GM23338 (cell line): ENCODE measurements around the gene PSMG2. TPM values are rescaled to one million over a fixed set of nuclear protein-coding genes. Genes with fewer than 3 reads are reported as not detected.

Source experiments
- ATAC-seq: fragments of 200-7000 bp; cut with Tn5 transposase; 3 replicates; pipeline ENCODE4 v1.9.1; 2020
- DNase-seq: peaks from one replicate; pipeline ENCODE4 v3.0.0-alpha.2; 2015; ENCODE audit warnings: low spot score
- H2AFZ ChIP-seq: fragments of 200-600 bp; sonication (generic); 2 replicates; pipeline ENCODE4 v1.8.0; 2016; ENCODE audit warnings: antibody characterized with exemption, mild to moderate bottlenecking, moderate library complexity
- H3F3A ChIP-seq: fragments of 200-600 bp; sonication (generic); replicated peaks from 2 replicates; pipeline ENCODE4 v1.8.0; 2017; ENCODE audit warnings: antibody characterized with exemption, mixed run types, low read depth
- H3K27ac ChIP-seq: fragments of 200-600 bp; sonication (generic); 2 replicates; pipeline ENCODE4 v1.6.1; 2016; ENCODE audit warnings: low read depth
- H3K27me3 ChIP-seq: fragments of 200-600 bp; sonication (generic); 2 replicates; pipeline ENCODE4 v1.8.0; 2016; ENCODE audit warnings: mild to moderate bottlenecking, mixed run types, moderate library complexity; ENCODE audit not compliant: insufficient read depth
- H3K36me3 ChIP-seq: fragments of 200-600 bp; sonication (generic); 2 replicates; pipeline ENCODE4 v1.8.0; 2016; ENCODE audit warnings: mild to moderate bottlenecking; ENCODE audit not compliant: insufficient read depth
- H3K4me1 ChIP-seq: fragments of 200-600 bp; sonication (generic); 2 replicates; pipeline ENCODE4 v1.8.0; 2016; ENCODE audit warnings: mild to moderate bottlenecking, moderate library complexity; ENCODE audit not compliant: insufficient read depth
- H3K4me2 ChIP-seq: fragments of 200-600 bp; sonication (generic); 2 replicates; pipeline ENCODE4 v1.7.1; 2017; ENCODE audit warnings: mixed run types
- H3K4me3 ChIP-seq: fragments of 200-600 bp; sonication (generic); 2 replicates; pipeline ENCODE4 v1.6.1; 2016; ENCODE audit warnings: mixed run types
- H3K79me2 ChIP-seq: fragments of 200-600 bp; sonication (generic); replicated peaks from 2 replicates; pipeline ENCODE4 v1.8.0; 2017; ENCODE audit warnings: mild to moderate bottlenecking; ENCODE audit not compliant: insufficient read depth
- H3K9me2 ChIP-seq: fragments of 200-600 bp; sonication (generic); 2 replicates; pipeline ENCODE4 v1.8.0; 2017; ENCODE audit not compliant: insufficient read depth
- H4K20me1 ChIP-seq: fragments of 200-600 bp; sonication (generic); replicated peaks from 2 replicates; pipeline ENCODE4 v1.8.0; 2017; ENCODE audit warnings: mild to moderate bottlenecking; ENCODE audit not compliant: insufficient read depth
- H3K27ac Mint-ChIP-seq: 2 replicates; pipeline ENCODE4 v1.8.0; 2020; ENCODE audit warnings: inconsistent platforms, mild to moderate bottlenecking, moderate library complexity, mixed read lengths
- H3K27me3 Mint-ChIP-seq: 3 replicates; pipeline ENCODE4 v1.8.0; 2022; ENCODE audit warnings: low read depth, mild to moderate bottlenecking, moderate library complexity, mixed read lengths, inconsistent platforms; ENCODE audit not compliant: insufficient read depth, poor library complexity
- H3K36me3 Mint-ChIP-seq: 3 replicates; pipeline ENCODE4 v1.8.0; 2021; ENCODE audit warnings: low read depth, mild to moderate bottlenecking, inconsistent platforms, moderate library complexity, mixed read lengths
- H3K4me1 Mint-ChIP-seq: 3 replicates; pipeline ENCODE4 v1.8.0; 2020; ENCODE audit warnings: mild to moderate bottlenecking, inconsistent platforms, mixed read lengths
- H3K4me3 Mint-ChIP-seq: 3 replicates; pipeline ENCODE4 v1.8.0; 2021; ENCODE audit warnings: moderate library complexity, mild to moderate bottlenecking, inconsistent platforms, mixed read lengths
- H3K9me3 Mint-ChIP-seq: 3 replicates; pipeline ENCODE4 v1.8.0; 2020; ENCODE audit warnings: moderate library complexity, mild to moderate bottlenecking, inconsistent platforms, mixed read lengths
- CREB1 ChIP-seq: fragments of 250-450 bp; sonication (Bioruptor Pico); IDR thresholded peaks from 2 replicates; pipeline ENCODE4 v1.5.0; 2020; ENCODE audit warnings: low read depth, mild to moderate bottlenecking, moderate library complexity
- CTCF ChIP-seq, 2 experiments: fragments of 200-600 bp in 1 of 2; sonication (generic) in 1 of 2; conservative IDR thresholded peaks; 2 replicates each; pipeline versions ENCODE4 v1.5.1 to v1.6.1; 2016 to 2017; ENCODE audit warnings: antibody characterized with exemption in 2 of 2, low read depth in 2 of 2, mild to moderate bottlenecking in 2 of 2, moderate library complexity in 1 of 2
- ETS1 ChIP-seq: IDR thresholded peaks from 2 replicates; pipeline ENCODE4 v1.6.1; 2016; ENCODE audit warnings: antibody characterized with exemption
- EZH2 ChIP-seq: fragments of 200-600 bp; sonication (generic); IDR thresholded peaks from one replicate; pipeline ENCODE4 v1.8.0; 2017; ENCODE audit warnings: antibody characterized with exemption, mild to moderate bottlenecking, low read depth; ENCODE audit not compliant: unreplicated experiment
- EZH2phosphoT487 ChIP-seq: fragments of 200-600 bp; sonication (generic); IDR thresholded peaks from one replicate; pipeline ENCODE4 v1.8.1; 2018; ENCODE audit warnings: antibody characterized with exemption; ENCODE audit not compliant: unreplicated experiment
- JUNB ChIP-seq: IDR thresholded peaks from one replicate; pipeline ENCODE4 v1.6.1; 2016; ENCODE audit warnings: antibody characterized with exemption; ENCODE audit not compliant: unreplicated experiment
- NANOG ChIP-seq: IDR thresholded peaks from 2 replicates; pipeline ENCODE4 v1.6.1; 2016; ENCODE audit warnings: antibody characterized with exemption, borderline replicate concordance
- POLR2AphosphoS5 ChIP-seq: IDR thresholded peaks from 2 replicates; pipeline ENCODE4 v1.6.1; 2016; ENCODE audit warnings: antibody characterized with exemption, low read depth
- REST ChIP-seq: IDR thresholded peaks from one replicate; pipeline ENCODE4 v1.6.1; 2018; ENCODE audit warnings: antibody characterized with exemption; ENCODE audit not compliant: unreplicated experiment
- STAT1 ChIP-seq: IDR thresholded peaks from one replicate; pipeline ENCODE4 v1.6.1; 2016; ENCODE audit warnings: antibody characterized with exemption; ENCODE audit not compliant: unreplicated experiment
- ZNF114 ChIP-seq: fragments of 250-450 bp; sonication (Bioruptor Pico); IDR thresholded peaks from 2 replicates; pipeline ENCODE4 v1.5.0; 2020; ENCODE audit warnings: mild to moderate bottlenecking, moderate library complexity
- ZNF331 ChIP-seq: fragments of 250-450 bp; sonication (Bioruptor Pico); IDR thresholded peaks from 2 replicates; pipeline ENCODE4 v1.5.0; 2020; ENCODE audit warnings: low read depth, mild to moderate bottlenecking, moderate library complexity
- ZNF462 ChIP-seq: fragments of 250-450 bp; sonication (Bioruptor Pico); IDR thresholded peaks from 2 replicates; pipeline ENCODE4 v1.5.0; 2020; ENCODE audit warnings: mild to moderate bottlenecking, moderate library complexity
- polyA plus RNA-seq: library from polyadenylated mRNA; unstranded; fragments of >200 nt; fragmentation: Nextera tagmentation; extraction: Ambion mirVana; gene quantifications from 2 replicates; pipeline ENCODE4 v1.2.1, GENCODE V29; 2016
- total RNA-seq: library from RNA; depleted of rRNA; stranded (reverse); fragments of >200 nt; shearing (Covaris generic); gene quantifications from 2 replicates; pipeline ENCODE4 v1.2.3, GENCODE V29; 2014

The PSMG2 gene
- total and polyA plus RNA-seq, 2 experiments from 2014 or later: 87.8 to 151 TPM

- Mint-ChIP-seq H3K4me3 (no peak overlapping the region), H3K27me3 (no peaks in the 10 kb centered on the region), H3K36me3 (no peaks in the 10 kb centered on the region), H3K27ac (no peak overlapping the region), H3K9me3 (no peaks in the 10 kb centered on the region), H3K4me1 (no peaks in the 10 kb centered on the region)
- Histone ChIP-seq H3K4me3 (no peak overlapping the region), H3K4me1 (no peaks in the 10 kb centered on the region), H3K27ac (no peak overlapping the region), H3K4me2 (no peak overlapping the region), H3F3A (no peaks in the 10 kb centered on the region), H2AFZ (no peak overlapping the region), H4K20me1 (no peaks in the 10 kb centered on the region), H3K79me2 (no peaks in the 10 kb centered on the region), H3K36me3 (no peaks in the 10 kb centered on the region), H3K27me3 (no peaks in the 10 kb centered on the region), H3K9me2 (no peaks in the 10 kb centered on the region)
- no peak for DNase-seq
- TF ChIP-seq NANOG (no peak), ZNF331 (no peak), CTCF (conservative IDR thresholded peaks at IDR 0.05; ENCODE audit: low read depth in 2 of 2) (no peak), EZH2phosphoT487 (no peak), STAT1 (no peak), ETS1 (no peak), ZNF114 (CRISPR knock-in tag) (no peak), CREB1 (CRISPR knock-in tag) (no peak), REST (no peak), EZH2 (no peak), ZNF462 (CRISPR knock-in tag) (no peak), POLR2AphosphoS5 (no peak), JUNB (no peak)
- no peak for ATAC-seq
These were observed 48.1 kb downstream of the PSMG2 start for GRCh38 chr18:12750715-12751502.
